M059J (cell line): ENCODE results near the gene TGFBR1. TPM values are rescaled to one million over a fixed set of nuclear protein-coding genes. Genes with fewer than 3 reads are reported as not detected.

Source experiments
- DNase-seq: peaks from one replicate; pipeline ENCODE4 v3.0.0-alpha.2; 2012; ENCODE audit warnings: low read depth
- total RNA-seq: library from RNA; depleted of rRNA; stranded (reverse); fragments of >200 nt; shearing (Covaris generic); gene quantifications from 2 replicates; pipeline ENCODE4 v1.2.3, GENCODE V29; 2014

TGFBR1 gene
- total RNA-seq, 1 experiment from 2014 or later = 48.1 TPM

- no peak for DNase-seq
Observed at GRCh38 chr9:99135456-99135855, 30.5 kb downstream of the TGFBR1 start.

- DNase-seq = no peak
Observed at GRCh38 chr9:99137225-99137624, 32.3 kb downstream of the TGFBR1 start.

- DNase-seq = no peak
Observed at GRCh38 chr9:99137891-99138290, 33.0 kb downstream of the TGFBR1 start.

- no peak for DNase-seq
Observed at GRCh38 chr9:99138424-99139284, 33.7 kb downstream of the TGFBR1 start.

- no peak for DNase-seq
Observed at GRCh38 chr9:99139868-99140267, 35.0 kb downstream of the TGFBR1 start.

GRCh38 chr9:99140685-99141314 is 35.9 kb downstream of the TGFBR1 start:
- DNase-seq = peak; percentile 59

GRCh38 chr9:99141849-99142248 is 36.9 kb downstream of the TGFBR1 start:
- no peak for DNase-seq

- no peak for DNase-seq
Observed at GRCh38 chr9:99142275-99142674, 37.4 kb downstream of the TGFBR1 start.

GRCh38 chr9:99143655-99144054 is 38.7 kb downstream of the TGFBR1 start:
- DNase-seq = peak; percentile 77

GRCh38 chr9:99144966-99145365 is 40.1 kb downstream of the TGFBR1 start:
- DNase-seq = no peak

GRCh38 chr9:99146574-99146973 is 41.7 kb downstream of the TGFBR1 start:
- no peak for DNase-seq

- no peak for DNase-seq
Observed at GRCh38 chr9:99147177-99147576, 42.3 kb downstream of the TGFBR1 start.

- DNase-seq = no peak
Observed at GRCh38 chr9:99150451-99151171, 45.7 kb downstream of the TGFBR1 start.

- no peak for DNase-seq
Observed at GRCh38 chr9:99154356-99154755, 49.4 kb downstream of the TGFBR1 start.

GRCh38 chr9:99155736-99156135 is 50.8 kb downstream of the TGFBR1 start:
- no peak for DNase-seq

- DNase-seq = no peak
Observed at GRCh38 chr9:99158629-99159028, 53.7 kb downstream of the TGFBR1 start.

GRCh38 chr9:99160173-99160572 is 55.3 kb downstream of the TGFBR1 start:
- DNase-seq = no peak

GRCh38 chr9:99162759-99163364 is 57.9 kb downstream of the TGFBR1 start:
- DNase-seq = peak; percentile 50

- DNase-seq = no peak
Observed at GRCh38 chr9:99166149-99166548, 61.2 kb downstream of the TGFBR1 start.

- DNase-seq = no peak
Observed at GRCh38 chr9:99167119-99167518, 62.2 kb downstream of the TGFBR1 start.

GRCh38 chr9:99167694-99168093 is 62.8 kb downstream of the TGFBR1 start:
- no peak for DNase-seq

GRCh38 chr9:99169086-99169485 is 64.2 kb downstream of the TGFBR1 start:
- DNase-seq = no peak
